GM12872 (cell line): ENCODE measurements around the gene ATP6V0A1.

Source experiments
- CTCF ChIP-seq: IDR thresholded peaks from 3 replicates; pipeline ENCODE4 v1.5.1; 2011; ENCODE audit warnings: low read depth, mild to moderate bottlenecking, low read length, moderate library complexity; ENCODE audit not compliant: insufficient read depth

ATP6V0A1 gene

GRCh38 chr17:42513686-42514085 lies 55.0 kb downstream of the ATP6V0A1 start:
- no peak for TF ChIP-seq CTCF

GRCh38 chr17:42514279-42514678 lies 55.6 kb downstream of the ATP6V0A1 start:
- TF ChIP-seq CTCF = no peak

GRCh38 chr17:42514867-42515266 lies 56.2 kb downstream of the ATP6V0A1 start:
- no peak for TF ChIP-seq CTCF

- TF ChIP-seq CTCF = peak; percentile 94
Measured at GRCh38 chr17:42517516-42517915, 58.8 kb downstream of the ATP6V0A1 start.

GRCh38 chr17:42518046-42518754 lies 59.5 kb downstream of the ATP6V0A1 start:
- TF ChIP-seq CTCF = no peak

GRCh38 chr17:42518755-42519545 lies 60.3 kb downstream of the ATP6V0A1 start:
- TF ChIP-seq CTCF = no peak

GRCh38 chr17:42519546-42520491 lies 61.1 kb downstream of the ATP6V0A1 start:
- TF ChIP-seq CTCF = no peak
